ENCODE data around the gene ABCA1.

The ABCA1 gene

GRCh38 chr9:104911032-104911607 is 16.8 kb downstream of the ABCA1 start:
- CTCF ChIA-PET, result interaction anchor here (0.6 kb wide), 1 partner anchor 167 kb away, joined by 4 read pairs; no protein-coding TSS in a partner anchor
- POLR2A ChIA-PET, result no interaction called here

GRCh38 chr9:104907278-104907951 is 20.5 kb downstream of the ABCA1 start:
- POLR2A ChIA-PET, result no interaction called here
- no peak for DNase-seq (ENCODE audit: extremely low spot score)
- no peak for TF ChIP-seq FOXA1 (IDR thresholded peaks at IDR 0.05)
- CTCF ChIA-PET, result no interaction called here

More at GRCh38 chr9:104911032-104911607, 16.8 kb downstream of the ABCA1 start:
- TF ChIP-seq SUZ12 (IDR thresholded peaks at IDR 0.05) (no peak), TARDBP (IDR thresholded peaks at IDR 0.05) (no peak), ELF4 (IDR thresholded peaks at IDR 0.05) (no peak), FOXK2 (IDR thresholded peaks at IDR 0.05) (no peak), HDGF (IDR thresholded peaks at IDR 0.05; ENCODE audit: borderline replicate concordance) (no peak), L3MBTL2 (conservative IDR thresholded peaks at IDR 0.05) (no peak), ZNF384 (IDR thresholded peaks at IDR 0.05) (no peak), CTBP1 (IDR thresholded peaks at IDR 0.05; ENCODE audit: borderline replicate concordance) (no peak), LEF1 (IDR thresholded peaks at IDR 0.05; ENCODE audit: borderline replicate concordance) (no peak), FOXM1 (IDR thresholded peaks at IDR 0.05; ENCODE audit: borderline replicate concordance) (no peak)
- no peak for DNase-seq (ENCODE audit: extremely low spot score)

DNA sequence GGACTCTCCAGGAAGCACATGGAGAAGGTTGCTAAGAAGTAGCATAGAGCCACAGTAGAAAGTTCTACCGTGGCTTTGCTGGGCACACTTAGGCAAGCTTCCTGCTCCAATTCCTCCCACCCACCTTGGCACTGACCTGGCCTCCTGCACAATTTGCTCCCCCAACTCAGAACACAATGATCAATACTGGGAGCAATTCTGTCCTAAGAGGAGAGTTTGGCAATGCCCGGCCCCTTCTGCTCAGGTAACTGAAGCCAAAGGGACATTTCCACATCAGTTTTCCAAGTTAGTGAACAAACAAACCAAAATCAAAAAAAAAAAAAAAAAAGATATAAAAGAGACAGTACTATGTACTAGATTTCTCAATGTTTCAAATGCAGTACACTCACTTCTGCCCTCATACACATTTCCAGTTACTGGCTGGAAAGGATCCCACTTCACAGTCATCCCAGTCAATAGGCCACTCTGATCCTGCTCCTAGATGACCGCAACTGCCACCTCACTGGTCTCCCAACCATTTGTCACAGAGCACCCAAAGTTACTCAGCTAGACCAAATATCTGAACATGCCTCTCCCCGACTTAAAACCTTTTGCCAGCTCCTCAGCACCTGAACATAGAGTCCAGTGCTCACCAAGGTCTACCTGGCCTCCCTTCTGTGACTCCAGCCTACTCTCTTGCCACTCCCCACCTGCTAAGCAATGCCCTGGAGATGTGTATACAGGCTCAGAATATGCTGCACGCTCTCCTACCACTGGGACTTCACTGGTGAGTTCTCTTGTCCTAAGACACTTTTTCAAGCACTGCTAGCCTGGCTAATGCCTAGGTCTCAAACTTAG is 21.3 kb downstream of the ABCA1 start:
- no peak for TF ChIP-seq L3MBTL2 (conservative IDR thresholded peaks at IDR 0.05)
- no peak for TF ChIP-seq FOXM1 (IDR thresholded peaks at IDR 0.05; ENCODE audit: borderline replicate concordance)
- TF ChIP-seq FOXK2 (IDR thresholded peaks at IDR 0.05), result no peak
- TF ChIP-seq SP1 (IDR thresholded peaks at IDR 0.05), result no peak
- no peak for TF ChIP-seq ELF4 (IDR thresholded peaks at IDR 0.05)
- no peak for TF ChIP-seq PKNOX1 (IDR thresholded peaks at IDR 0.05)
- no peak for TF ChIP-seq FOXA1 (IDR thresholded peaks at IDR 0.05)
- TF ChIP-seq CTBP1 (IDR thresholded peaks at IDR 0.05; ENCODE audit: borderline replicate concordance), result no peak
- no peak for TF ChIP-seq LEF1 (IDR thresholded peaks at IDR 0.05; ENCODE audit: borderline replicate concordance)
- no peak for TF ChIP-seq ZNF384 (IDR thresholded peaks at IDR 0.05)
- no peak for TF ChIP-seq BHLHE40 (IDR thresholded peaks at IDR 0.05; ENCODE audit: borderline replicate concordance)
- CTCF ChIA-PET, result no interaction called here
- DNase-seq (ENCODE audit: extremely low spot score), result no peak
- POLR2A ChIA-PET, result no interaction called here

DNA sequence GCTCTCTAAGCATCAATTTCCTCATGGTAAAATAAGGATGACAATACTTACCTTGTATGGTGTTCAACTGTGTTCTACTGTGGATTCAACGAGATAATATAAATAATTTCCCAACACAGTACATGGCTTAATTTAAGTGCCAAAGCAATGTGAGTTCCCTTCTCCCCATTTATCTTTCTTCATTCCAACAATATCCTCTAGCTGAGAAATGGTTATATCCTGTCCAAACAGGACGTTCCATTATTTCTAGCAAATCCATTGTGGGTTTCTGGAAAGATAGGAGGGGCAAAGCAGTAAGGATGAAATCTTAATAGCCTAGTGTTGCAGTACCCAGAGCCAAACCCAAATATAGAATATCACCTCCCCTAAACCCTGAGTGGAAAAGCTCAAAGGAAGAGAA is 22.0 kb downstream of the ABCA1 start:
- ChIA-PET CTCF (no interaction called here), POLR2A (no interaction called here)

DNA sequence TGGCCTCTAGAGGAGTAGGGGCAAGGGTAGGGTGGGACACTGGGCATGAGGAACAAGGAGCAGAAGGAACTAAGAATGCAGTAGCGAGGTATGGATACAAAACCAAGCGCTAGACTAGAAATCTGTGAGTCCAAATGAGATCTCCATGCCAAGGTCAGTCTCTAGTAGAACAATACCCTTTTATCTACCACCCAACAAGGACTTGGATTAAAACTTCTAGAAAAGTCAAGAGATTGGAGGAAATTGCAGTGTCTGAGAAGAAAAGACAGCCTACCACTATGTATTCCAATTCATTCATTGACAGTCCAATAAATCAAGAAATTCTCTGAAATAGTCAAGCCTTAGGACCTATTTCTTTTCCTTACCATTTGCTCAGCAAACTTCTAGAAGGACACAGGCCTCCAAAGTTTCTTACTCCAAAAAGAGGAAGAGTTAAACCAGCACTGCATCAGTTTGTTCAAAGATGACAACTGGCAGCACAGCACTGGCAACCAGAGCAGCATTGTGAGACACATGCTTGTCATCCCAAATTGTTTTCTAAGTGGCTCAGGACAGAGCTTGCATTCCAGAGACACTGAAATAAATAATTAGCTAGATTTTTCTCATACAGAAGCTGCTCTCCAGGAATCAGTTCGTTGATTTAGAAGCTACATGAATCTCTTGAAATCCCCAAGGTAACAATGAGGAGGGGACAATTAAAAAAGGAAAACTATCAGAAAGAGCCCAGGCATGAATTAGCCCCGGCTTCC is 22.6 kb downstream of the ABCA1 start:
- ChIA-PET CTCF (no interaction called here), POLR2A (no interaction called here)
- DNase-seq (ENCODE audit: extremely low spot score), result no peak
- TF ChIP-seq ZNF384 (IDR thresholded peaks at IDR 0.05) (no peak), PKNOX1 (IDR thresholded peaks at IDR 0.05) (no peak), CTBP1 (IDR thresholded peaks at IDR 0.05; ENCODE audit: borderline replicate concordance) (no peak), L3MBTL2 (conservative IDR thresholded peaks at IDR 0.05) (no peak), FOXA1 (IDR thresholded peaks at IDR 0.05) (no peak), BHLHE40 (IDR thresholded peaks at IDR 0.05; ENCODE audit: borderline replicate concordance) (no peak), FOXK2 (IDR thresholded peaks at IDR 0.05) (no peak), NFRKB (IDR thresholded peaks at IDR 0.05) (no peak), SUZ12 (IDR thresholded peaks at IDR 0.05) (no peak), FOXM1 (IDR thresholded peaks at IDR 0.05; ENCODE audit: borderline replicate concordance) (no peak), LEF1 (IDR thresholded peaks at IDR 0.05; ENCODE audit: borderline replicate concordance) (no peak), SP1 (IDR thresholded peaks at IDR 0.05) (no peak), HDGF (IDR thresholded peaks at IDR 0.05; ENCODE audit: borderline replicate concordance) (no peak), TARDBP (IDR thresholded peaks at IDR 0.05) (no peak), ELF4 (IDR thresholded peaks at IDR 0.05) (no peak), ARNT (IDR thresholded peaks at IDR 0.05) (no peak)

More for the DNA sequence above, 22.0 kb downstream of the ABCA1 start:
- DNase-seq (ENCODE audit: extremely low spot score), result no peak
- TF ChIP-seq FOXA1 (IDR thresholded peaks at IDR 0.05), result no peak
- no peak for TF ChIP-seq SP1 (IDR thresholded peaks at IDR 0.05)
- no peak for TF ChIP-seq ELF4 (IDR thresholded peaks at IDR 0.05)
- TF ChIP-seq PKNOX1 (IDR thresholded peaks at IDR 0.05), result no peak
- TF ChIP-seq ZNF384 (IDR thresholded peaks at IDR 0.05), result no peak
- TF ChIP-seq FOXM1 (IDR thresholded peaks at IDR 0.05; ENCODE audit: borderline replicate concordance), result no peak
- no peak for TF ChIP-seq ARNT (IDR thresholded peaks at IDR 0.05)
- TF ChIP-seq SUZ12 (IDR thresholded peaks at IDR 0.05), result no peak
- no peak for TF ChIP-seq LEF1 (IDR thresholded peaks at IDR 0.05; ENCODE audit: borderline replicate concordance)
- TF ChIP-seq CTBP1 (IDR thresholded peaks at IDR 0.05; ENCODE audit: borderline replicate concordance), result no peak
- TF ChIP-seq NFRKB (IDR thresholded peaks at IDR 0.05), result no peak
- TF ChIP-seq FOXK2 (IDR thresholded peaks at IDR 0.05), result no peak
